Nucleus accumbens (tissue), 56 donors: Measurements from ENCODE around the gene CBS.
"Not testable (repeated sequence)": the region's sequence is repeated elsewhere in the genome, so short reads cannot be mapped to it uniquely, and the experiment has no call there.

Source experiments
- DNase-seq, 56 donors: peaks; one replicate each; lab custom pipeline; 2025; lab: John Stamatoyannopoulos, UW

CBS gene

DNA sequence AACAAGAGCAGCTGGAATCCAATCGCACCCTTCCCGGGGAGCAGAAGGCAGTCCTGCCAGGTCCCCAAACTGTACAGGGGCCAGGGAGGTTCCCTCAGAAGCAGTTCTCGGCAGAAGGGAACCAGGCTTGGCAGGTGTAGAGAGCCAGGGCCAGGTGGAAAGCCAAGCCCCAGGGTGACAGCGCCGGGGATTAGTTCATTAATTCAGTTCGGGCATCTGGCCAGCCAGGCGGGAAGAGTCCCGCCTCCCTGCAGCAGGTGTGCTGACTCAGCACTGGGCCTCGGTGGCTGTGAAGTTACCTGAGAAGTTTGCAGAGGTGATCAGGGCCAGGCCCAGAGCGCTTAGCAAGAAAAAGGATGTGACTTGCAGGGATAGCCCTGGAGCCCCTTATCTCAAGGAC is 6.0 kb downstream of the CBS start:
- DNase-seq, result not testable (repeated sequence)

DNA sequence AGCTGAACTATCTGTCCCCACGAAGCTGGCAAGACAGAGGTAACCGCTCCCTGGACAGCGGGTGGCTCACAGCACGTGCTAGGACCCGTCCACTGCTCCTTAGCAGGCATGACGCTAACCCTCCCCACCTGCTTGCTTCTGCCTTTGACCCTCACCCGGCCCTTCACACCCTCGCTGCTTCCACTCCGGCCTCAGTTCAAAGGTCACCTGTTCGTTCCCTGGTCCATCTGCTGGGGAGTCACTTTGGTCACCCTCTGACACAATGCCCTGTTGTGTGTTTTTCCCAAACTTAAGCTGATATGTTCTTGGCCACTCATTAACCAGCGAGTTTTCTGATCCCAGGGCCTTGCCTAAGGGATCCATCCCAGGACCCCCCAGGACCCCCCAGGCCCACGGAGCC is 7.6 kb downstream of the CBS start:
- DNase-seq, result not testable (repeated sequence)

DNA sequence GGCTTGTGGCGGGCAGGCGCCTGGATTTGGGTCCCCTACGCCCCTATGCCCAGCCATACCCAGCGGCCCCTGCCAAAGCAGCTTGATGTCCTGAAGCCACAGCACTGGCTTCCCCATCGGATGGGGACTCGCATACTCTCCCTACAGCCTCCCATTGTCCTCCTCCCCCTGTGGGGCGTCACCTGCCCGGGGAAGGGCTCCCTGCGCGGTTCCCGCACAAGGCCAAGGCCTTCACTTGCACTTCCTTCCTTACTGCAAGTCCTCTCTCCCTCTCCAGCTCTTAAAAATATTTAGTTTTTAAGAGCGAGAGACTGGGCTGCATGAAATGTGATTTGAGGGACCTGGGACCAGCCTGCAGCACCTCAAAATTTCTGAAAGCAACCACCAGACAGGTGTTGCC is 8.9 kb downstream of the CBS start:
- DNase-seq, result not testable (repeated sequence)

DNA sequence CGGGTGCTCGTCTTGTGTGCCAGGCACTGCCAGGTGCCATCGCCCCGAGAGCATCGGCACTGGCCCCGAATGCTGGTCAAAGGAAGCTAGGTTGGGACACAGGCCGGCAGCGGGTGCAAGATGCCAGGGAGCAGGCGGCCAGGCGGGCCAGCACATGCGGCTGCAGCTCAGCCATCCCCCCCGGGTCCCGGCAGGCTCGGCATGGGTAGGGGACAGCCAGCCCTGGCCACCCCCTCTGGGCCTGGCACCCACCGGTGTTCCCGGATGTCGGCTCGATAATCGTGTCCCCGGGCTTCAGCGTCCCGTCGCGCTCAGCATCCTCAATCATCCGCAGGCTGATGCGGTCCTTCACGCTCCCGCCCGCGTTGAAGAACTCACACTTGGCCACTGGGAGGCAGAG is 9.6 kb downstream of the CBS start:
- not testable (repeated sequence) for DNase-seq

DNA sequence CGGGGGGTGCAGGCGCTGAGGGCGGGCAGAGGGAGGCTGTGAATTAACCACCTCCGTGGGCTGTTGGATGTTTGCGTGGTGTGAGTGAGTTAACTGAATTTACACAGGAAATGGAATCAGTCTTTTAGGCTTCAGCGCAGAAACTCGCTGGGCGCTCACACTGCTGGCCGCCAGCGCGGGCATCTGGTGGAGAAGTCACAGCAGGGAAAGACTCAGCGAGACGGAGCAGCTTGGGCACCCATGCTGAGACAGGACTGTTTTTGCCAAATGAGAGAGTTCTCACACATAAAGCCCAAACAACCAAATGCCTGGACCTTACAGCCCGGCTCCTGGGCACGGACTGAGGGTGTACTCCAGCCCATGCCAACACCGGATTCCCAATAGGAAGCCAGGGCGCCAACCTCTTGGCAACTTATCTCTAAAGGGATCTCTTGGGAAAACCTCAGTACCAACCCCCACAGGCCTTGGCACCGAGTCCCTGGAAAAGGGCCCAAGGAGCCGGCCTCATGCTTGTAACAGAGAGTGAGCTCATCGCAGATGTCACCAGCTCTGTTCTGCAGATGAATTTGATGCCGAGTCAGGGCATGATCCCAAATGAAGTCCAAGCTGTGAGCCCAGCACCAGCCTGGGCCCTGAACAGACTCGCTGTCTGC is 11.2 kb downstream of the CBS start:
- not testable (repeated sequence) for DNase-seq

DNA sequence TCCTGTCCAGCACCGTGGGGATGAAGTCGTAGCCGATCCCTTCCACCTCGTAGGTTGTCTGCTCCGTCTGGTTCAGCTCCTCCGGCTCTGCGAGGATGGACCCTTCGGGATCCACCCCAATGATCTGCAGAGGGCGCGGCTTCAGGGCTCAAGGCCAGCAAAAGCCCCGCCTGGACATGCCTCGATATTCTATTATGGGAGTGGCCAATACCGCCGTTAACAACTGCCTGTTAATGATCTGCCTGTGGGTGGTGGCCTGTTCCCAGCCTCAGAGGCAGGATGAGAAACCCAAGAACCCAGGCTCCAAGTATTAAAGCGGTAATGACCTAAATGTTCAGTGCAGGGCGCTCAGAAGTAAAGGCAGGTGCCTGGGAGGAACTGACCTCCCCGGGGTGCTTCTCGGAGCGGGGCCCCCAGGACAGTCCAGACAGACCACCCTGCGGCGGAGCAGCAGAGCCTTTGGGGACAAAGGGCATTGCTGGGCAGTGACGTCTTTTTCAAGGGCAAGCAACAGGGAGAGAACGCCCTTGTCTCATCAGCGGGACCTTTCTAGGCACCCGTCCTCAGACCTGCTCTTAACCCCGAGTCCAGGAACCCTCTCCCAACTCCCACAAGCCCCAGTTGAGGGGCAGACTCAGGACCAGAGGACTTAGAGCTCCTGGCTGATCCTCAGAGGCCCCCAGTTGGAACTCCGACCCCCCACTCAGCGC is 12.5 kb downstream of the CBS start:
- not testable (repeated sequence) for DNase-seq

GRCh38 chr21:43053112-43053511 is 22.5 kb downstream of the CBS start:
- DNase-seq, result not testable (repeated sequence)

DNA sequence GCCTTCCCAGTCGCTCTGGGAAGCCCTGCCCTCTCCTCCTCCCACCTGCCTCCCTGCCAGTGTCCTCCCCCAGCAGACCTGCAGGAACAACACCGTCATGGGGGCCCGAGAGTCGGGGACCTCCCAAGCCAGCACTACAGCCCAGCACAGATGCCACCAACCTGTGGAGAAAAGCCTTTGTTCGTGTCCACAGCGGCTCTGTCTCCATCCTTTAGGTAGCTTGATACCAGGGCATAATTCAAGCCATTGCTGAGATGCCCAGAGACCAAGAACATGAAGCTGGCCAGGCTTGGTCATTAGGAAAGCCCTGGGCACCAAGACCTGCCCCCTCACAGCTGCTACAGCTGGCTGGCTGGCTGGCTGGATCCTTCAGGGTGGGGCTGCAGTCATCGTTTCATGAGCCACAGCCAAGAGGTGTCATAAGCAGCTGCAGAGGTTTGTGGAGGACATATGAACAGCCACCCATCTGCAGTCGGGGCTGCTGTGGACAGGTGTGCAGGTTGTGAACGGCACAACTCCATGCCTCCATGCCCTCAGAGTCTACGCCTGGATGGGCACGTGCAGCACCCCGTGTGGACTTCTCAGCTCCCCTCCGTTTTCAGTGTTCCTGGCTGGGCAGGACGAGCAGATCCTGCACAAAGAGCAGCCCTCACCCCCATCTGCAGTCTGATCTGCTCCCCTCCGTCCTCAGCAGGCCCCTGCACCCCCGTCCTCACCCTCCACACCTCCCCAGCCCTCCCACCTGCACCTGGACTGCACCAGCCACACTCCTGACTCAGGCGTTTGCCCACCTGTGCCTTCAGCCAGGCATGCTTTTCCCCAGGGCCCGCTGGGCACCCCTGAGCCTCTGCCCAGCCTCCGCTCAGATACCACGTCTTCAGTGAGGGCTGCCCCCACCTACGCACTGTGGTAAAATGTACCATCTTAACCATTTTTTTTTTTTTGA is 29.5 kb downstream of the CBS start:
- not testable (repeated sequence) for DNase-seq

GRCh38 chr21:43045165-43045875 is 30.3 kb downstream of the CBS start:
- not testable (repeated sequence) for DNase-seq

DNA sequence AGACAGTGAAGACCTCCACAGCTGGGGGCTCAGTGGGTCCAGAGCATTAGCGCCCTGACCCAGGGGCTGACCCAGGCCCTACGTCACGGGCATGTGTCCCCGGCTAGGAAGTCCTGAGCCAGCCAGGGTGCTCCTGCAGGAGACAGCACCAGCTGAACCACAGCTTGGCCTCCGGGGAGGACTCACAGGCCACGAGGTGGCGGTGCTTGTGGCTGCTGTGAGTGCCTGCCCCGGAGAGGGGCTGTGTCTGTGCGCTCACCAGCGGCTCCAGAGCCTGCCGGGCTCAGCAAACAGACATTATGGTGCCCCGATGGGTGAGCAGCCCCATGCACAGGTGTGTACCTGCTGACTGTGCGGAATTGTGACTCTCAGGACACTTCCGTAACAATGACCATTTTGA is 31.1 kb downstream of the CBS start:
- DNase-seq, result not testable (repeated sequence)

DNA sequence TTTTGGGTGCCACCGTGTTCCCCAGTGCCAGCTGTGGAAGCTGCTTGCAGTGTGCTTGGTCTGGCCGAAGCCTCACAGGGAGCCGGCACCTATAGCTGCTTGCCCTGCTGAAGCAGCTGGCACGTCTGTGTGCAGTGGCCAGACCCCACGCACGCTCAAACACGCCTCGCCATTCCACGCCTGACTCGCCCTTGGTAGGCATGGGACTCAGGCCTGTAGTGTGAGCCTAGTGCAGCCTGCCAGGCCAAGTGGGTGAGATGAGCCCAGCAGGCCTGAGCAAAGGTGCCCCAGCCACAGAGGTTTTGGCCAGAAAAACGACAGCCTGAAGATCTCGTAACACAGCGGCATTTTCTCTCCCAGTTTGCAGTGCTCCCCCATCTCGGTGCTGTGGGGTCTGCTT is 32.3 kb downstream of the CBS start:
- DNase-seq, result not testable (repeated sequence)

DNA sequence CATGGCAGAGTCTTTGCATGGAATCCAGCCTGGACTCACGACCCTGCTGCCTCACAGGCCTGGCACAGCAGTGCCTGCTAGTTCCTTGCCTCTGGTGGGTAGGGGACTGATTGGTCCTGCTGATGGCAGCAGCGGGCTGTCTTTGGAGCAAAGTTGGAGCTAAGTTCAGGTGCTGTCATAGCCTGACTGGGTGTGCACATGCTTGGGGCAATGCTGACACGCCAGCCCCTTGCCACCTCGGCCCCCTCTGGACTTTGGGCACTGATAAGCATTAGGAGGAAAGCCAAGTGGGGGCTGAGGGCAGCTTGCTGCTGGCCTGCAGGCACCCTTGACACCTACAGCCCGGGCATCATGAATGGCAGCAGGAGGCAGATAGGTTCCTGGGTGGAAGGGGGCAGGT is 33.5 kb downstream of the CBS start:
- DNase-seq, result not testable (repeated sequence)

GRCh38 chr21:43038659-43039044 is 37.0 kb downstream of the CBS start:
- not testable (repeated sequence) for DNase-seq

GRCh38 chr21:43037918-43038658 is 37.5 kb downstream of the CBS start:
- DNase-seq, result not testable (repeated sequence)

- not testable (repeated sequence) for DNase-seq
Measured at GRCh38 chr21:43036889-43037288, 38.7 kb downstream of the CBS start.

DNA sequence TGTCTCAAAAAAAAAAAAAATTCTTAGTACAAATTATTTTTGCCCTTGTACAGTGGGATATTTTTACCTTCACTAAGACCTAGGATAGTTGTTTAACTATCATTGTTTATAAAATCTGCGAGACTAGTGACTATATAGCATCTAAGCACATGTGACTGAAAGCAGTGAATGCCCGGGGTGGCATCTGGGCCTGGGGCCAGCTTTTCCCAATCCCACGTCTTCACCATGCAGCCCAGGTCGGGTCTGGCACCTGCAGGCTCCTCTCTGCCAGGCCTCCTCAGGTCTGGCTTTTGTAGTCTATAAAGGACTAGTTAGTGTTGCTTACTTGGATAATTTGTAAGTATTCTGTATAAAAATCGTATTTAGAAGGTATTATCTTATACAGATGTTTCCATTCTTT is 40.8 kb downstream of the CBS start:
- DNase-seq, result no peak

GRCh38 chr21:43034101-43034500 is 41.5 kb downstream of the CBS start:
- DNase-seq, result no peak

DNA sequence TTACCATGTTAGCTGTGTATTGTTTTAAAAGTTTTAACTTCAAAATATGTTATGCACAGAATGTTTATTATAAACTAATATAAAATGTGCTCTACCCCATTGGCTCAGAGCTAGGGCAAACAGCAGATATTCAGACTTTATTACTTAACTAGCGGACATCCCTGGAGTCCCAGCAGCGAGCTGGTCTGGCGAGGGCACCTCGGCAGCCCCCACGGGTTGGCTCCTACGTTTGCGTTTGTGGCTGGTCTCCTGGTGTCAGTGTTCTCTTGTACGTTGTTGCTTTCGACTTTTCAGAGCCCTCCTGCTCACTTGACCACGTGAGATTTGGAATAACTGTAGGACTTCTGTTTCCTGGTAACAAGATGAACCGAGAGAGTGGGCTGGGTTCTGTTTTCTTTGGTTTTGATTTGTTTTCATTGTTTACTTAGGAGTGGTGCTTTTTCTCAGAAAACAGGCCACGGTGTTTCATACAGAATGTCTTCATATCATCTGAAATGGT is 44.5 kb downstream of the CBS start:
- no peak for DNase-seq

DNA sequence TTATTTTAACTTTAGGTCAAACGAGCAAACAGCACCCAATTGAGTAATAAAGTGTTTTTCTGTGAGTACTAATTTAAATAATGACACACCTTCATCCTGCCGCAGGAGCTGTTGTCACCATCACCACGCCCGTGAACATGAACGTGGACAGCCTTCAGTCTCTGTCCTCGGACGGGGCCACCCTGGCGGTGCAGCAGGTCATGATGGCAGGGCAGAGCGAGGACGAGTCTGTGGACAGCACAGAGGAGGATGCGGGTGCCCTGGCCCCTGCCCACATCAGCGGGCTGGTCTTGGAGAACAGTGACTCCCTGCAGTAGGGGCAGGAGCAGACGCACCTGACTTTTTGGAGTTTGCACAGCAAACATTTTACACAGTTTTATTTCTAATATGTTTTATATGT is 45.9 kb downstream of the CBS start:
- no peak for DNase-seq
